ENCODE measurements around the gene GALNT14. TPM values are rescaled to one million over a fixed set of nuclear protein-coding genes. Genes with fewer than 3 reads are reported as not detected.

GALNT14 gene
- total RNA-seq, 4 donors from 2014 or later = 3.2 to 6.6 (median 4.7) TPM

DNA sequence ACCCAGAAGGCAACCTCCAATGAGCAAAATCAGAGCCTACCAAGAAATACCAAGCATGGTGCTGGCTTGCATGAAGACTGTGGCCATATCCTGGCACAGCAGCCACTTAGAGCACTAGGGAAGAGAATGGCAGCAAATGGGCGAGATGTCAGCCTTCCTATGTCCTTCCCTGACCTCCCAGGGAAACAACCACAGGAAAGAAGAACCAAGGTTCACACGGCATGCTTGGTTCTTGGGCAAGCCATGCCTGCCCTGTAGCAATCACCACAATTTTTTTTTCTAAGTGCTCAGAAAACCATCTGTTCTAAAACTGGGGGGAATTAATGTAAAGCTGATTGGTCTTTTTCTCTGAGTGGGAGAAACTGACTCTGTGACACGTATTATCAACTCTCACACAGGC is 27.8 kb downstream of the GALNT14 start:
- no peak for DNase-seq (ENCODE audit: low spot score in 2 of 2)
- Histone ChIP-seq H3K27me3 (no peaks in the 10 kb centered on the region), H3K4me1 (no peaks in the 10 kb centered on the region), H3K36me3 (no peaks in the 10 kb centered on the region), H3K27ac (no peak overlapping the region), H3K9me3 (no peaks in the 10 kb centered on the region), H3K4me3 (no peak overlapping the region)
- TF ChIP-seq POLR2AphosphoS5 (IDR thresholded peaks at IDR 0.05) (no peak), EP300 (IDR thresholded peaks at IDR 0.05) (no peak), CTCF (IDR thresholded peaks at IDR 0.05) (no peak)
- WGBS = 66% methylated on average over 3 of the region's 3 CpGs

DNA sequence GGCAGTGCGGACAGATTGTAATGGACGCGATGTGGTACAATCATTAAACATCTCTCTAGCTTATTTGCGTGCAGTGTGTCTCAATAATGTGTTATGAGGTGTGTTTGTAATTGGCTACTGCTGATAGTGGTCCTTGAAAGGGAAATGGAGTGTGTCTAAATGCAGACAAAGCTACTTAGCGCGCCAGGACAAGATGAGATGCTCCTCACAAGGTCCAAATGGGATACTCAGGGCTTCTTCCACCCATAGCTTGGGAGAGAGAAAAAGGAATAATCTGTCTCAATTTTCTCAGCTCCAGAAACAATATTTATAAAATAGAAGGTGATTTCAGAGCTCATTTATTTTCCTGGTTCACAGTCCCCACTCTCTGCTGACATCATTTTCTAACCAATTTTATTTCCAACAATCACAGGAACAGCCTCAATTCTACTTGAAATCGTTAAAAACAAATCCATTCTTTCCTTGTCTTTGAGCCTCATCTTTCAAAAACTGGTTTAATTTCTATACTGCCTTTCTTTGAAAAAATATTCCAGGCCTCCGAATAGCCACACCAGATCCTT is 28.5 kb downstream of the GALNT14 start:
- Histone ChIP-seq H3K9me3 (no peaks in the 10 kb centered on the region), H3K27me3 (no peaks in the 10 kb centered on the region), H3K4me3 (no peak overlapping the region), H3K4me1 (no peaks in the 10 kb centered on the region), H3K36me3 (no peaks in the 10 kb centered on the region), H3K27ac (no peak overlapping the region)
- TF ChIP-seq CTCF (IDR thresholded peaks at IDR 0.05) = no peak
- TF ChIP-seq POLR2AphosphoS5 (IDR thresholded peaks at IDR 0.05) = no peak
- TF ChIP-seq POLR2A (IDR thresholded peaks at IDR 0.05) = no peak
- TF ChIP-seq EP300 (IDR thresholded peaks at IDR 0.05) = no peak
- 91% methylated on average over 8 of the region's 8 CpGs for WGBS
- no peak for DNase-seq (ENCODE audit: low spot score in 2 of 2)

GRCh38 chr2:31108561-31109286 is 29.5 kb downstream of the GALNT14 start:
- no peaks in the 10 kb centered on the region for H3K9me3 ChIP-seq
- H3K4me3 ChIP-seq = no peak overlapping the region
- H3K27ac ChIP-seq = no peak overlapping the region
- 65% methylated on average over 3 of the region's 3 CpGs for WGBS
- H3K4me1 ChIP-seq = no peaks in the 10 kb centered on the region
- no peaks in the 10 kb centered on the region for H3K27me3 ChIP-seq
- H3K36me3 ChIP-seq = no peaks in the 10 kb centered on the region
- TF ChIP-seq EP300 (IDR thresholded peaks at IDR 0.05) = no peak
- TF ChIP-seq POLR2A (IDR thresholded peaks at IDR 0.05) = no peak
- TF ChIP-seq CTCF (IDR thresholded peaks at IDR 0.05) = no peak
- TF ChIP-seq POLR2AphosphoS5 (IDR thresholded peaks at IDR 0.05) = no peak
- DNase-seq (ENCODE audit: low spot score in 2 of 2) = no peak

- 39% methylated on average over 5 of the region's 5 CpGs for WGBS
- no peak for DNase-seq (ENCODE audit: low spot score in 2 of 2)
Measured at GRCh38 chr2:31107591-31108300, 30.5 kb downstream of the GALNT14 start.

More at GRCh38 chr2:31107591-31108300, 30.5 kb downstream of the GALNT14 start:
- Histone ChIP-seq H3K9me3 (no peaks in the 10 kb centered on the region), H3K36me3 (no peaks in the 10 kb centered on the region), H3K27me3 (no peaks in the 10 kb centered on the region), H3K4me1 (no peaks in the 10 kb centered on the region), H3K27ac (no peak overlapping the region), H3K4me3 (no peak overlapping the region)
- no peak for TF ChIP-seq POLR2A (IDR thresholded peaks at IDR 0.05)
- TF ChIP-seq POLR2AphosphoS5 (IDR thresholded peaks at IDR 0.05) = no peak
- no peak for TF ChIP-seq CTCF (IDR thresholded peaks at IDR 0.05)
- TF ChIP-seq EP300 (IDR thresholded peaks at IDR 0.05) = no peak

Measured in suprapubic skin (tissue), 4 donors.